Astrocyte of the hippocampus (primary cell): Measurements from ENCODE around the gene PACC1.
"Not testable (repeated sequence)": the region's sequence is repeated elsewhere in the genome, so short reads cannot be mapped to it uniquely, and the experiment has no call there.

Experiments
- DNase-seq: peaks from one replicate; pipeline ENCODE4 v3.0.0; 2011; ENCODE audit warnings: low read depth, low spot score

Gene PACC1

DNA sequence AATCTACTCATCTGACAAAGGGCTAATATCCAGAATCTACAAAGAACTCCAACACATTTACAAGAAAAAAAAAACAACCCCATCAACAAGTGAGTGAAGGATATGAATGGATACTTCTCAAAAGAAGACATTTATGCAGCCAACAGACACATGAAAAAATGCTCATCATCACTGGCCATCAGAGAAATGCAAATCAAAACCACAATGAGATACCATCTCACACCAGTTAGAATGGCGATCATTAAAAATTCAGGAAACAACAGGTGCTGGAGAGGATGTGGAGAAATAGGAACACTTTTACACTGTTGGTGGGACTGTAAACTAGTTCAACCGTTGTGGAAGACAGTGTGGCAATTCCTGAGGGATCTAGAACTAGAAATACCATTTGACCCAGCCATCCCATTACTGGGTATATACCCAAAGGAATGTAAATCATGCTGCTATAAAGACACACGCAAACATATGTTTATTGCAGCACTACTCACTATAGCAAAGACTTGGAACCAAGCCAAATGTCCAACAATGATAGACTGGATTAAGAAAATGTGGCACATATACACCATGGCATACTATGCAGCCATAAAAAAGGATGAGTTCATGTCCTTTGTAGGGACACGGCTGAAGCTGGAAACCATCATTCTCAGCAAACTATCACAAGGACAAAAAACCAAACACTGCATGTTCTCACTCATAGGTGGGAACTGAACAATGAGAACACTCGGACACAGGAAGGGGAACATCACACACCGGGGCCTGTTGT lies 18.8 kb downstream of the PACC1 start:
- not testable (repeated sequence) for DNase-seq

DNA sequence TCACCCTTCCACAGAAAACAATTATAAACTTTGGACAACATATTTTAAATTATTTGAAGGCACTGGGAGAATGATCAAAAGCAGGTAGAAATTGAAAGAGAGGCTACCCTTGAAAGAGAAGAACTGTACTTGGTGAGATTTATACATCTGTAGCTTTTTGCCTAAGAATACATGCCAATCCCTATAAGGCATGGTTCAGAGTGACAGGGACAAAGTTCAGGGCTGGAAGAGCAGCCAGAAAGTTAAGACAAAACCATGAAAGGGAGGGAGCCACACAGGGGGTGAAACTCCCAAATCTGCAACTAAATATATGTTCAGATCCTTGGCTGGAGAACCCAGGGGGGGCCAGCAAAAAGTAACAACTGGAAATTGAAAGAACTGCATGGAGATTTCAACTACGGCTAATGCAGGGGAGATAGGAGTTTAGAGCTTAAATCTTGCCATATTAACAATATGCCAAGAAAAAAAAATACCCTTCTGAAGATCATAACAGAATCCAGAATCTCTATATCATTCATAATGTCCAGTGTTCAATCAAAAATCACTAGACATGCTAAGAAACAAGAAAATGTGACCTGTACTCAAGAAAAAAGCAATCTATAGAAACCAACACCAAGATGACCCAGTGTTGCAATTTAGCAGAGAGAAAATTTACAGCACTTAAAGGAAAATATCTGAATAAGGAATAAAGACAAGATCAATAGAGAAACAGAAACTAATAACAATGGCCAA lies 25.5 kb downstream of the PACC1 start:
- DNase-seq = no peak

DNA sequence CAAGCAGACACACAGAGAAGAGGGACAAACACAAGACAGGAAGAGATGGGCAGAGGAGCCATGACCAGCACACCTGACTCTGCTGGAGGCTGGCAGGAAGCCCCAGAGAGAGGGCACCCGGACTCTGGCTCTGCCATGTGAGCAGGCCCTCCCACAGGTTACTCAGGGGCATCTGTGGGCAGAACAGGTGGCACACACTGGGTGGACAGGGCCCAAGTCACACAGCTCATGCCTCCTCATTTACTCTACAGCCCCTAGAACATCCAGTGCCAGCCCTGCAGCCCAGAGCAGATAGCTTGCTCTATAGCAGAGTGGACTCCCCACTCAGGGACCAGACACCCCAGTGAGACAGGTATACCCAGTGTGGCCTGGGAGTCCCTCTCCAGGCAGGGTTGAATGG lies 28.7 kb downstream of the PACC1 start:
- no peak for DNase-seq

DNA sequence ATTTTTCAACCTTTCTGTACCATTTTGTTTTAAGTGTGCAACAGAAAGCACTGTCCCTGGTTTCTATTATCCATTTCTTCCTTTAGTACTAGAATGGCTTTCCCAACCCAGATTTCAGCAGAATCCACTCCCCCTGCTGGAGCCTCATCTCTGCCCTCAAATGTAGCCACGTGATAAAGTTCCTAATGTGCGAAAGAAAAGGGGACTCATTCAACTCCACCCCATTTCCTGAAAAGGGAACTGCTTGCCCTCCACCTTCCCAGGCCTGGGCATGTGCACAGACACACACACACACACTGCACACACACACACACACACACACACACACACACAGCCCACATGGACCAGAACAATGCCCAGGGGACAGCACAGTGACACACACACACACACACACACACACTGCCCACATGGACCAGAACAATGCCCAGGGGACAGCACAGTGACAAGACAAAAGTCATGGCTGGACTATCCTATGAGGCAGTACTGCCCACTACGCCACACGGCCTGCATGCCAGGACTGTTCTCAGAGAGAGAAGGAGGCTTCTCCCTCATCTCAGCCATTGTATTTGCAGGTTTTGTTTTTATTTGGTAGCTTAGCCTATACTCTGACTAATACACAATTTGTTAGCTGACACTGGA lies 33.2 kb downstream of the PACC1 start:
- no peak for DNase-seq

DNA sequence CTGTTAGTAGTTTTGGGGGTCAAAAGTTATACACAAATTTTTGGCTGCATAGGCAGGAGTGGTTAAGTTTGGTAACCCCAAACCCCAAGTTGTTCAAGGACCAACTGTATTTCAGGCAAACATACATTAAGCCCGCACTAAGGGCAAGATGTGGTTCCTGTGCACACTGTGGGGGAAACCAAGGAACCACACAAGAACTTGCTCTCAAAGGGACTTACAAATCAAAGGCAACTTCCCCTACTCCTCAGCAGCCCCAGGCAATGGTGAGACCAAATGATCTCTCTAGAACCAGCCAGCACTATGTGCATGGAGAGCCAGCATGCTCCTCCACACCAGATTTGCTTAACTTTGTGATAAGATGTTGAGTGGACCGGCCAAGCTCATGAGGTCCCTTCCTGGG lies 35.3 kb downstream of the PACC1 start:
- no peak for DNase-seq

DNA sequence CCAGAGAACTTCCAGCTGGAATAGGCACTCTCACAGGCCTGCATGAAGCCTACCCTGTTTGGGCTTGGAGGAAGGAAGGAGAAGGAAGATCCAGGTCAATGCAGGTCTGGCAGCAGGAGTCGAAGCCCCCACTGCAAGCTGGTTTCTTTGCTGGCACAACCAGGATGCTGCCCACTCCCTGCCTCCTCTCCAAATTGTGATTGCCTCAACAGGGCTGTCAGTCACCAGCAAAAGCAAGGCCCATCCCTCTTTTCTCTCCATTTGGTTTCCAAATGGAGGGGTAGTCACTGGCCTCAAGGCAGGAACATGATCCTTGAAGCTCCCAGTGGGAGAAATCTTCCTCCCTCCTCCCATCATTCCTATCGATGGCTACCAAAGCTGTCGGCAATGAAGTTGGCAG lies 37.0 kb downstream of the PACC1 start:
- DNase-seq = no peak

DNA sequence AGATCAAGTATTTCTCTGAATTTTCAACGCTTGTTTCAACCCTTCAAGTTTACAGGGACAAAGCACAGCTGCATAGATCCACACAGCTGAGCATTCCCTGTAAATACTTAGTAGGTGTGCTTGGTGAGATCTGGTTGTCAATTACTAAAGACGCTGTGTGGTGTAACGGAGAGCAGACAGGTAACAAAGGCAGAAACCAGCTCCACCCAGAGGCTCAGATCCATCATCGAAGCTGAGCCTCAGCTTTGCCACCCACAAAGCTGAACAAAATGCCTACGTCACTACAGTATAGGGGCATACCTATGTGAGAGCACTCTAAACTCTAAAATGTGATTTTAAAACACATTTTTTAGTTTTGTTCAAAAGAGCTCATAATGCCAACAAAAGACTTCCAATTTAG lies 38.7 kb downstream of the PACC1 start:
- no peak for DNase-seq

DNA sequence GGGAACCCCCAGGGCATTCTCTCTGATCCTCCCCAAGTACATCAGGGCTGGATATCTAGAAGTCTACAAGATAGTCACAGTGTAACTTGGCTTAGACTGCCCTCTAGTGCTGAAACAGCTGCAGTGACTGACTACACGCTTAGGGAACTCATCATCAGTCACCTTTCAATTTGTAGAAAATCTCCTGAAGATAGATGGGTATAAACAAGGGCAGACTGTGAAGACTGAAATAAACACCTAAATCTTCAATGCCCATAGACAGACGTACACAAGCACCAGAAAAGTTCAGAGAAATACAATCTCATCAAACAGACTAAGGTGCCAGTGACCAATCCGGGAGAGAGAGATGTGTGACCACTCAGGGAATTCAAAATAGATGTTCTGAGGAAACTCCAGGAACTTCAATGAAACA lies 46.6 kb downstream of the PACC1 start:
- DNase-seq = peak; percentile 75

DNA sequence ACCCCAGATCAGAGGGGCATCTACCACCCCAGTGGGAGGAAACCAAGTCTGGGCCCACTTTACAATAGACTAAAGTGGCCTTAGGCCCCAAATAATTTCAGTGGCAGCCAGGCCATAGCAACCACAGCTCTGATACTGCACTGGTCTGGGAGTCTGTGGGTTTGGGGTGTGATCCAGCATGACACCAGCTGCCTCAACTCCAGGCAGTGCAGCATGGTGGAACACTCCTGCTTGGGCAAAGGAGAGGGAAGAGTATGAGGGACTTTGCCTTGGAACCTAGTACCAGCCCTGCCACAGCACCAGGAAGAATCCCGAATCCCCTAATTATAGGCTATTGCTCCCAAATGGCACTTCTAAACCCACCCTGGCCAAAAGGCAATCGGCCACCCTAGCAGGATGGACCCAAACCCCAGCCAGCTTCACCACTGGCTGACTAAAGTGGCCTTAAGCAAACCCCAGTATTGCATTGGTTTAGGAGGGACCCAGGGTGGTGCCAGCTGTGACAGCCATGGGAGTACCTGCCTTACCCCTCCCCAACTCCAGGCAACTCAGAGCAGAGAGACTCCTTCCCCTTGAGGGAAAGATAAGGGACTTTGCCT lies 47.1 kb downstream of the PACC1 start:
- DNase-seq = no peak

DNA sequence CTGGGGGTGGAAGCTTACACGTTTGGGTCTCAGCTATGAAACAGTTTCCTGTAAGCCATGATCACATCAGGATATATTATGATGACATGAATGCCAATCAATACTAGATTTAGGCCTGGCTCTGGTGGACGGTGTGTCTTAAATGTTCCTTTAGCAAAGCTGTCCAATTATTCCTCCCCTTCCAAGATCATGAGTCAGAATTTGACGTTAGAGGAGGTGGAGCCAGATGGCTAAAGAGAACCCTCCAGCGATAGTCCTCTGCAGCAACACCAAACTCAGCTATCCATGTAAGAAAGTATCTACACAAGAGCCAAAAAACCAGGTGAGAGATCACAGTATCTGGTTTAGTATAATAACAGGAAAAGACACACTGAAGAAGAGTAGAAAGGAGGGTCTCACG lies 47.8 kb downstream of the PACC1 start:
- DNase-seq = peak; percentile 43

DNA sequence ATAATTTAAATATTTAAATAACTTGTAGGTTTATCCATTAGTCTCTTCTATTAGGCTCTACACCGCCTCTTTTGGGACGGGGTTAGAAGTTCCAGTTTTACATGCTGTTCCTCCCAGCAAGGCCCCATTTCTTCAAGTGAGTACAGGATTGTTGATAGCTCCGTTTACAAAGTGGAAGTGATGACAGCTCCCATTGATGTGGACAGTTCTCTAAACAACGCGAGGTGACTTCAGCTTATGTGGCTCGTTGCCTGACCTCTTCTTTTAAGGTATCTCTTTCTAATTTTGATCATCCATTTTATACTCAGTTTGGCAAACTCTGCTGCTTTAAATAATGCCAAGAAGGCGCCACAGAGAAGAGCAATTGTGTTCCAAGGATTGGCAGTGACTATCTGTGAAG lies 49.7 kb downstream of the PACC1 start:
- no peak for DNase-seq

DNA sequence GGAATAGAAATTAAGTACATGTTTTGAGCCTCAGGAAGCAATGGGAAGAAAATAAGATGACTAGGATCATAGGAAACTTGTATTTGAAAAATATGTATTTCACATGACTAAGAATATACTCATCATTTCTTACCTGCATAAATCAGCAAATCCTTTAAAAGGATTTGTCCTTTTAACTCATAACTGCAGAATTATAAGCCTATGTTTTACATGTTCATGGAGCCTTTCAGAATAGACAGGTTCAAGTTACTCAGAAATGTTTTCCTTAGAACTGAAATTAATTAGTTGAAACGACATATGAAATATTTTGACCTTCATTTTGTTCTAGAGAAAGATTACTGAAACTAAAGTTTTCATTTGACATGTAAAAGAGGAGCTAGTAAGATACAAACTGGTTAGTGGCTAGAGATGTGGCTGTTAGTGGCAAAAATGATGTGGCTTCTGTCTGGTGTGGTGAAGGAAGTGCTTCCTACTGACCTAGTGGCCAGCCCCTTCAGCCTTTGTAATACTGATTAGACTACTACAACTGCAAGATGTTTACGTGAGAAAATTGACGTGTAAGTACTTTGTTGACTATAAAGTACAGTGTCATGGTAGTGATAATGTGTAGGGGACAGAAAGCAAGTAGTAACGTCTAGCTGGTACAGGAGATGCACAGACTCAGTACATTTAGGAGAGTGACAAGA lies 54.7 kb downstream of the PACC1 start:
- no peak for DNase-seq

DNA sequence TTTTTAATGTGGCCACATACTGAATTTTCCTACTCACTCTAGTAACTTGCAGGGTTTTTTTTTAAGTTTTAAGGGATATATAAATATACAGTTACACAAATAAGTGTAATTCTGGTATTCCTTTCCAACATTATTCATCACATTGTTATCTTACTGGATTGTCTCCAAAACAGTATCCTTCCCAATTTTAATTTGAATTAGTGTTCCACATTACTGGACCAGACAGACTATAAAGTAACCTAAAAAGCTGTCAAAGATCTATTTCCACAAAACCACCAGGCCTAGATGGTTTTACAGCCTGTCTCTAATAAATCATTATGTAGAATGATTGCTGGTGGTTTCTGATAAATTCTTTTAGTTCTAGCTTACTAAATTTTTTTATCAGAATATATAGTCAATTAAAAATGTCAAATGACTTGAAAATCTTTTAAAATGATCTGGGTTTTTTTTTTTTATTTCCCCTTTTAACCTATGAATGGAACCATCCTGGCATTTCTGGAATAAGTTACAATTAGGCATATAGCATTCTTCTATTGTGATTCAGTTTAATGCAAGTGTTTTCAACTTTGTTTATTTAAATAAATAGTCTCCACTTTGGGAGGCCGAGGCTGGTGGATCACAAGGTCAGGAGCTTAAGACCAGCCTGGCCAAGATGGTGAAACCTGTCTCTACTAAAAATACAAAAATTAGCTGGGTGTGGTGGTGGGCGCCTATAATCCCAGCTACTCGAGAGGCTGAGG lies 59.3 kb downstream of the PACC1 start:
- DNase-seq = peak; percentile 13

DNA sequence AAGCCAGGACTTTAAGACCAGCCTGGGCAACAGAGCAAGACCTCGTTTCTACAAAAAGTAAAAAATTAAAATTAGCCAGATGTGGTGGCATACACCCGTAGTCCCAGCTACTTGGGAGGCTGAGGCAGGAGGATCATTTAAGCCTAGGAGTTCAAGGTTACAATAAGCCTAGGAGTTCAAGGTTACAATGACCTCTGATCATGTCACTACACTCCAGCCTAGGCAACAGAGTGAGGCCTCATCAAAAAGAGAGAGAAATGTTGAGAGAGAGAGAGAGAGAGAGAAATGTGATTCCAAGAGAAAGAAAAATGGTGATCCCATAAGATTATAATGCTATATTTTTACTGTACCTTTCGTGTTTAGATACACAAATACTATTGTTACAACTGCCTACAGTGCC lies 60.2 kb downstream of the PACC1 start:
- DNase-seq = no peak

DNA sequence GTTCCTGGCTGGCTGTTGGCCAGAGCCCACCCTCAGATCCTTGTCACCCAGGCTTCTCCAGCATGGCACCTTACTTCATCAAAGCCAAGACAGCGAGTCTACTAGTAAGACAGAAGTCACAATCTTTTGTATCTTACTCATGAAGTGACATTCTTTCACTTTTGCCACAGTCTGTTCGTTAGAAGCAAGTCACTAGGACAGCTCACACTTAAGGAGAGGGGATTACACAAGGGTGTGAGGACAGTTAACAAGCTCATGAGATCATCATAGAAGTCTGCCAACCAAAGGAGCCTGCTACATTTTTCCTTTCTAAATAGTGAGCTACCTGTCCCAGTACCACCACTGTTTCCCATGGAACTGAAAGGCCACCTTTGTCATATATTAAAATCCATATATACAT lies 61.5 kb downstream of the PACC1 start:
- no peak for DNase-seq

DNA sequence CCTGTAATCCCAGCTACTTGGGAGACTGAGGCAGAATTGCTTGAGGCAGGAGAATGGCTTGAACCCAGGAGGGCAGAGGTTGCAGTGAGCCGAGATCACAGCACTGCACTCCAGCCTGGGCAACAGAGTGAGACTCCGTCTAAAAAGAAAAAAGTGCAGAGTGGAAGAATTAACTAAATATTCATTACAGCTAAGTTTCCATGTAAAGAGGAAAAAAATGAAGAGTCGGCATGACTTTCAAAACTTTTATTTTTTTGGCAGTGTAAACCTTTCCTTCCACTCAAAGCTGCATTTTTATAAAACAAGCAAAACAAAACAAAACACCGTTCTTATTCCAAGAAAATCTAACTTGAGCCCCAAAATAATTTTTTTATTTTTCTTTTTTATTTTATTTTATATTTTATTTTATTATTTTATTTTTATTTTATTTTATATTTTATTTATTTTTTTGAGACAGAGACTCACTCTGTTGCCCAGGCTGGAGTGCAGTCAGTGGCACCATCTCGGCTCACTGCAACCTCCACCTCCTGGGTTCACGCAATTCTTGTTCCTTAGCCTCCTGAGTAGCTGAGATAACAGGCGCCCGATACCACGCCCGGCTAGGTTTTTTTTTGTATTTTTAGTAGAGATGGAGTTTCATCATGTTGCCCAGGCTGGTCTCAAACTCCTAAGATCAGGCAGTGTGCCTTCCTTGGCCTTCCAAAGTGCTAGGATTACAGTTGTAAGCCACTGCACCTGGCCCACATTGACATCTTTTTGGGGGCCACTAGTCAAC lies 62.9 kb downstream of the PACC1 start:
- DNase-seq = no peak

DNA sequence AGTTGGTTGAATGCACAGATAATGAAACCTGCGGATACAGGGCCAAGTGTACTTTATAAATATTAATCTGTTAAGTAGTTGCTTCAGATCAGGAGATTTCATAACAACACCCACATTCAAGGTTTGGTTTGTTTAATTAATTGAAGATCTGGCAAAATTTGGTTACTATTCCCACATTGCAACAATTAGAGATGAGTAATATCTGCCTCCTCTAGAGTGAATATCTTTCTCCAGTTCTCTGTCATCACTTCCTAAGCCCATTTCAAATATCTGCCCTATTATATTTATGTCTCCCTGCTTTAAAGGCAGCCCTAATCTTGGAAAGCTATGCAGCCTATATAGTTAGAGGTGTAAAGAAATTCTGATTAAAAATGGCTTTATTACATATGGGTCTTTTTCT lies 68.1 kb downstream of the PACC1 start:
- no peak for DNase-seq

DNA sequence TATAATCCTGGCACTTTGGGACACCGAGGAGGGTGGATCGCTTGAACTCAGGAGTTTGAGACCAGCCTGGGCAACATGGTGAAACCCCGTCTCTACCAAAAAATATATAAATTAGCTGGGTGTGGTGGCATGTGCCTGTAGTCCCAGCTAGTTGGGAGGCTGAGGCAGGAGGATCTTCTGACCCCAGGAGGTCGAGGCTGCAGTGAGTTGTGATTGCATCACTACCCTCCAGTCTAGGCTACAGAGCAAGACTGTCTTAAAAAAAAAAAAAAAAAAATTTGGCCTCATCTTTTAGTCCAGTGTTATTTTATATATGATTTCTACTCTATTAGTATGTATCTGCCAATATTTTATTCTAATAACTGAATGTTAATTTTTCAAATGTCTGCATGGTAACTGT lies 69.8 kb downstream of the PACC1 start:
- DNase-seq = no peak

DNA sequence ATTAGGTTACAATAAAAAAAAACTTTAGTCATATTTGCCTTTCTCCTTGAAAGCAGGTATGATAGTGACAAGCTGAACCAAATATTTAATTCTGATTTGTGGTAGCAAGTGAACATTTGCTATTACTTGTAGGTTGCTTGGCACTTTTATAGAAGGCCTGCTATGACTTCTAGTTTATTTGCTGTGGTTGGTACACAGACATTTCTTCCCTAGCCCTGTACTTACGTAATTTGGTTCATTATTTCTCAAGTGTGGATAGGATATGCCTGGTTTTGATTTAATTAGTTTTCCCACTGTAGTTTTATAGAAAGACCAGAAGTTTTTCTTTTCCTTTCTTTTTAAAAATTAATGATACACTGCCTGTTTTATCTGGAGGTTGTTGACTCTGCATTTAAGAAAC lies 73.6 kb downstream of the PACC1 start:
- no peak for DNase-seq

DNA sequence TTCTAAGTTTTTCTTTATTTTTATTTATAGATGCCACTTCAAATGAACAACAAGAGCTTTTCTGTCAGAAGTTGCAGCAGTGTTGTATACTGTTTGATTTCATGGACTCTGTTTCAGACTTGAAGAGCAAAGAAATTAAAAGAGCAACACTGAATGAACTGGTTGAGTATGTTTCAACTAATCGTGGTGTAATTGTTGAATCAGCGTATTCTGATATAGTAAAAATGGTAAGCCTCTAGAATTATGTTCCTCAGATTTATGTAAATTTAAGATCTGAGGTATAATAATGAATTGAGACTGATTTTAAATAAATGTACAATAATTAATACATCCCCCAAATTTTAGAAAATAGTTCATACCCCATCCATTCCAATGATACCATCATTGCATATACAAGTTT lies 85.6 kb downstream of the PACC1 start:
- DNase-seq = no peak
